NCI-H446 (cell line): ENCODE data around the gene ASPHD2.
"Not testable (repeated sequence)": the region's sequence is repeated elsewhere in the genome, so short reads cannot be mapped to it uniquely, and the experiment has no call there.

Source experiments
- DNase-seq, 2 experiments: peaks; one replicate each; lab custom pipeline; 2025; lab: John Stamatoyannopoulos, UW

The ASPHD2 gene, protein sequence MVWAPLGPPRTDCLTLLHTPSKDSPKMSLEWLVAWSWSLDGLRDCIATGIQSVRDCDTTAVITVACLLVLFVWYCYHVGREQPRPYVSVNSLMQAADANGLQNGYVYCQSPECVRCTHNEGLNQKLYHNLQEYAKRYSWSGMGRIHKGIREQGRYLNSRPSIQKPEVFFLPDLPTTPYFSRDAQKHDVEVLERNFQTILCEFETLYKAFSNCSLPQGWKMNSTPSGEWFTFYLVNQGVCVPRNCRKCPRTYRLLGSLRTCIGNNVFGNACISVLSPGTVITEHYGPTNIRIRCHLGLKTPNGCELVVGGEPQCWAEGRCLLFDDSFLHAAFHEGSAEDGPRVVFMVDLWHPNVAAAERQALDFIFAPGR

DNA sequence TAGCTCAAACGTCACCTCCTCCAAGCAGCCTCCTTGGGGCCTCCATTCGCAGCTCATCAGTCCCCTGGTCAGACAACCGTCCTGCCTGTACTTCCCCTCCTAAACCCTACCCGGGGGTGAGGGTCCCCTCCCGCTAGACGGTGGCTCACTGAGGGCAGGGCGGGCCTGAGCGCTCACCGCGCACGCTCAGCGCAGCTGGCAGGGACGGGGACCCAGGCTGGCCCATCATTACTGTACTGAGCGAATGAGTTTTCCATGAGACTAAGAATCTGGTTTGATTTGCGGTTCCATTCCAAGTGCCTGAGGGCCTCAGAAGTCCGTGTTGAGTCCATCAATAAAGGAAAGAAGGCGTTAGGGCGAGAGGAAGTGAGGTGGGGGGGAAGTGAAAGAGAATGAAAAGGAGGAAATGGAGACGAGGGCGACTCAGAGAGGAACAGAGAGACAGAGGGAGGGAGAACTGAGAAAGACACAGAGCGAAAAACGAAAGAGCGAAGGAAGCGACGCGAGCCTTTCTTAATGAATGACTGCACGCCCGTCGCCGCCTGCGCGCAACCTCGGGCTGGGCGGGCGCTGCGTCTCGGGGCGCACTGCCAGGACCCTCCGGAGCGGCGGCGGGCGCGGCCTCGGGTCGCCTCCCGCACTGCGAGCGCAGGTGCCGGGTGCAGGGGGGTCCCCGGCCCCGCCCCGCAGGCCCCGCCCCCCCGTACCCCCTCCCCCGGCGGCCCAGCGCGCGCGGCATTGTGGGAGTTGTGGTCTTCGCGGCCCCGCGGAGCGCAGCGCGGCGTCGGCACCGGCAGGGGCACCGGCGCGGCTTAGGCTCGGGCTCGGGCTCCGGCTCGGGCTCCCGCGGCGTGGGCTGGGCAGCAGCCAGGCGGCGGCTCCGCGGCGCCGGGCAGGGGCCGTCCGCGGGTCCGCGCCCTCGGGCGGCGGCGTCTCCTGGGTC lies at the start of gene ASPHD2:
TSS of gene ASPHD2 (plus strand) at position 746 of the 943 bp plus-strand sequence. CDS start 4,356 bp downstream, outside the sequence.
- DNase-seq, result peak; percentile 52 to 87

DNA sequence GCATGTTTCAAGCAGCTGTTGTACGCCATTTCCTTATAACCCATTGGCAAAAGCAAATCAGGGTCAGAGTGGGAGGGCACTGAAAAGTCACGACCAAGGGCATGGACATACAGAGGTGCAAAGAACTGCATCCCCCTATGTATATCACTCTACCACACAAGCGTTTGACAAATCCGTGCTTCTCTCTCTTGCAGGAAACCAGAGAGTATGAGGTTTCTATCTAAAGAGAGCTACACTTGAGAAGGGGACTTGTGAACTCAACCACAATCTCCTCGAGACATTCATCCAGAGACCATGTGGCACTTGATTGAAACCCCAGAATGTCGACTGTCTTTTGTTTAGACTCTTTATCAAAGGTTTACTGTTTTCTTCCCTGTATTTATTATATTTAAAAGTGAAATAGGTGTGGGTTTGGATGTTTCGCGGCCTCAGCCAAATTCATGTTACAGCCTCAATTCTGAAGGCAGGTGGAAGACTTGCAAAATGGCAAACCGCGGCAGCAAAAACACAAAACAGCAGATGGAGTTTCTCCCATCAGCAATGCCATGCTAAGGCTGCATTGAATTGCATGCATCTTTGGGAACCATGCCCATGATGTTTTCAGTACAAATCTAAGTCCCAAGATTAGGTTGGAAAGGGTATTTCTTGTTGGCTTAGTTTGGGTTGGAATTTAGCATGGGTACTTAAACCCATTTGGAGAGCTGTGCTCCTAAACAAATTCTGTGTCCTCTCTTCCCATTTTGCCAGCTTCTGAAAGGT lies 48.8 kb upstream of the ASPHD2 start:
- DNase-seq, result no peak

DNA sequence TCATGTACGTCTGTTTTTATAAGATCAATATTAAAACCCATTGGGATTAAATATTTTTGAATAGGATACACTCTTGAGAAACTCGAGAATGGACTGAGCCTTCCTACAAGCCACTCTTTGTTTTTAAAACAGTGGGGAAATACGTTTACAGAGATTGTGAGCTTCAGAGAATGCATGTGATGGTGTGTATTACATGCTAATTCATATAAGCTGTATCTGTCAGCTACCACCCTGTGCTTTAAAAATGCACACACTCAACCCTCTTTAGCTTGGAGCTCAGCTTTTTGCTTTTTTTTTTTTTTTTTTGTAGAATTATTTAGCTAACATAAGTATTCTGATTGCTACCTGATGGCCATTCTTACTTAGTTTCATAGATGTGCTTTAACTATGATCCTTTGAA lies 46.3 kb upstream of the ASPHD2 start:
- DNase-seq, result no peak

DNA sequence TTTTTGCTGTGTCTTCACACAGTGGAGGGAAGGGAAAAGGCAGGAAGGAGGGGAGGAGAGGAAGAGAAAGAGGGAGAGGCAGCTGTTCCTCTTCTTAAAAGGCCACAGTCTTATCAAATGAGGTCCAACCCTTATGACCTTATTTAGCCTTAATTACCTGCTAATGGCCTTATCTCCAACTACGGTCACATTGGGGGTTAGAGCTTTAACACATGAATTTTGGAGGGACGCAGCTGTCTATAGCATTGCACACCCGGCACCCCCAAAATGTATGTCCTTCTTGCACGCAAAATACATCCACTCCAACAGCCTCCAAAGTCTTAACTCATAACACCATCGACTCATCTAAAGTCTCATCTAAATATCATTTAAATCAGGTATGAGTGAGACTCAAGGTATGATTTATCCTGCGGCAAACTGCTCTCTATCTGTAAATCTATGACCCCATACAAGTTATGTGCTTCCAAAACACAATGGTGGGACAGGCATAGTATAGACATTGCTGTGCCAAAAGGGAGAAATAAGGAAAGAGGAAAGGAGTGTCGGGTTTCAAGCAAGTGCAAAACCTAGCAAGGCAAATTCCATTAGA lies 45.0 kb upstream of the ASPHD2 start:
- DNase-seq, result no peak

DNA sequence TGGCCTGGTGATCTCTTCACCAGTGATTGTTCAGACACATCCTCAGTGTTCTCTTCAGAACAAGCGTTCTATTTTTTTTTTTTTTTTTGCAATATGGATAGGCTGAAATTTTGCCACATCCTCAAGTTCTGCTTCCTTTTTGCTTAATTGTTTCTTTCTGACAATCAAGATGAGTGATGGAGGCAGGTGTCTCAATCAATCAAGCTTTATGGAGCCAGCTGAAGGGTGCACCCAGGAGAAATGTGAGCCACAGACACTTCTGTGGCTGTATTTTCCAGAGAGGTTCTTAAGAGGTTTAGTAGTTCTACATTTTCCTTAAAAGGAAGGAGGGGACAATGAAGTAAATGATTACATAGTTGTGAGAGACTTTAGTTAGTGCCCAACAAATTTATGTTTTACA lies 43.9 kb upstream of the ASPHD2 start:
- DNase-seq, result no peak

DNA sequence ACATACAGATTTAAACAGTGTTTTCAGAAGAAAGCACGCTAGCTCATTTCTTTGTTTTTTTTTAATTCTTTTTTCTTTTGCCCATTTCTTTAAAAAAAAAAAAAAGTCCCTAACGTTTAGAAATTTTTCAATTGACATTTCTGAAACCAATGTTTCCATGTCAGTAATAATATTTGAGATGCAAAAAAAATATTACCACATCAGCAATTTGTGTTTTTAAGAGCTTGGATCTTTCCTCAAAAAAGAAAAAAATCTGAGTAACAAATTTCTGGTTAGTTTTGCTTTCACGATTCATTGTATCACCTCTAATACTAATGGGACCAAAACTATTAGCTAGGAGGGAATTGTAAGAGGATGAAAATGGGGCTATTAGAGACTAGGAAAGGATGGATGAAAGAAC lies 39.9 kb upstream of the ASPHD2 start:
- DNase-seq, result no peak

DNA sequence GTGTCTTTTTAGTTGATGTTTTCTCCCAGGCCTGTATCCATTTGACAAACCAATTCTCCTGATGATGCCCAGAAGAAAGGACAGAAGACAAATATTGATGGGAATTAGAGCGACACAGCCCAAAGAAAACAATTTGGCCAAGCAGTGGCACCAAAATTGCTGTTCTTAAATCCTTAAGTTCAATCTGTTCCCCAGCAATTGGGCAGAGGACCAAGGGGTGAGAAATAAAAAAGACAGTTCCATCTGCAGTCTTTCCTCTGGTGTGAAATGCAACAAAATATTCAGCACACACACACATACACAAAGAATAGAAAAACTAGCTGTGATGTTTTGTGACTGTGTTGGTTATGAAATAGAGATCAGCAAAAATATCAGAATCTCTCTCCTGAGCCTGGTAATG lies 38.0 kb upstream of the ASPHD2 start:
- DNase-seq, result no peak

DNA sequence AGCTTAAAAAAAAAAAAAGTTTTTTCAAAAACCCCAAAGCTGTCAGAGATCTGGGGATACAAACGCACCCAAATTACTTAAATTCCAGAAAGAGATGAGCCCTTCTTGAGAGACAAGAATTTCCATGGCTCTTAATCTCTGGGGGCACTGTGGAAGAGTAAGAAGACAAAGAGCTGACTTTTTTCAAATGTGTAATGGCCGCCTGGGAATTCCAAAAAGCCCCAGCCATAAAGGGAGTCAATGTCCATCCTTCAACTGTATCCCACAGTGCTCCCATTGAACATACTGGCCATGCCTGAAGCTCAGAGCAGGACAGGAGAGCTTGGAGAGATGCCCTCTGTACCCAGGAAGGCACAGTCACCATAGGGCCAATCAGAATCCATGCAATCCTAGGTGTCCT lies 37.4 kb upstream of the ASPHD2 start:
- no peak for DNase-seq

DNA sequence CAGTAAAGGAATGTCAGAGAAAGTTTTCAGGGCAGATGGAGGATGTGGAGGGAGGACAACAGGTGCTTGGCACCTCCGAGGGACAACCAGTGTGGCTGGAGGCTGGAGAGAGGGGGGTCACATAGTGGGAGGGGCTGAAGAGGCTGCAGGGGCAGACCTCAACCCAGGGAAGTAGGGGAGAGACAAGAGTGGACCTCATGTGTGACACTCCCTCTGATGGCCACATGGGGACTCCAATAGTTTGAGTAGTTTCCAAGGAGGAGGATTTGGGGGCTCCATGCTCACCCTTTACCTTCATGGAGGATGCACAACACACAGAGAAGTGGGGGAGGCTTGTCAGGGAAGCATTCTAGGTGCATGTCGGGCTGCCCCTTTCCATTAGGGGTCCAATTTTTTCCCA lies 35.1 kb upstream of the ASPHD2 start:
- no peak for DNase-seq

DNA sequence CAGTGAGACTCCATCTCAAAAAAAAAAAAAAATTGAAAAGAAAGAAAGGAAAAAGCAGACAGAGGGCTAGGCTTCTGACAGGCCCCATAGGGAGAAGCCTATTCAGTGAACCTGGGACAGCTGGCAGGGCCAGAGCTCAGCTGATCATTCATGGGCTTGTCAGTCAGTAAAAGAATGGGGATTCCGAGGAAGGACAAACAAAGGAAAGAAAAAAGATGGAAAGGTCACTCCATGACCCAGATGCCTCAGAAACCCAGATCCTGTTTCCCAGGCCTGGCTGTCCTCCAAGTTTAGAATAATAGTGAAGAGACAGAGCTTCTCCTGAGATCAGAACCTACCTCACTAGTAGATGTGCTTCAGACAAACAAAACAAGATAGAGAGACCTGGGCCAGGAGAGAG lies 34.3 kb upstream of the ASPHD2 start:
- no peak for DNase-seq

DNA sequence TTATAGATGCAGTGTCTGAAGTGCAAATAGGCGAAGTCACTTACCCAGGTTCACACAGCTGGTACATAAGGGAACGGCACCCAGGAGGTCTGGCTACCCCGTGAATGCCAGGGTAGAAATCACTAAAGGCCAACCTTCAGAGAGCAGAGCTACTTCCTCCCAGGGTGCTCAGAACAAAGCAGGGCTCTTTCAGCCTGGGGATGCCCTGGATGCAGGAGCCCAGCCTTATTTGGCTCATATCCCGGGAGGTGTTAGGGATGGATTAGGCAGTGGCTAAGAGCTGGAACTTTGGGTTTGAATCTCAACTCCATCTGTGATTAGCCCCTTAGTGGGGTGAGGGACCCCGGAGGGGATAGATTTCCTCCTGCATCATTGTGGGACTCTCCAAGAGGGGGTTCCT lies 33.1 kb upstream of the ASPHD2 start:
- no peak for DNase-seq

DNA sequence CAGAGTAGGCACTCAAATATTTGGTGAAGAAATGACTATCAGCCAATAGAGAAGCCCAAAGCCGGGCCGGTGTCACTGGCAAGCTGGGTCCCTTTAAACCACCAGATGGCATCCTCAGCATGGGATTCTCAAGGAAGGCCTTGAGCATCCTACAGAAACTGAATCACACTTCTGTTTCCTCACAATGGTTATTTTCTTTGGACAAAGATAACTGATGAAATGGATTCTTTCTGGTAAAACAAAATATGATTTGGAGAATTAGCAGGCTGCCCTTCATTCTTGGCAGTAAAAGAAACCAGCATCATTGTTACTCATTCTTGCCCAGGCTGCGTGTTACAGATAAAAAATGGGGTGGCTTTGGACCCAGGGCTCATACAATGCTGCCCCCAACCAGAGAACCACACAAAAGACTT lies 30.3 kb upstream of the ASPHD2 start:
- DNase-seq, result peak in 1 of 2 experiments; percentile 68

DNA sequence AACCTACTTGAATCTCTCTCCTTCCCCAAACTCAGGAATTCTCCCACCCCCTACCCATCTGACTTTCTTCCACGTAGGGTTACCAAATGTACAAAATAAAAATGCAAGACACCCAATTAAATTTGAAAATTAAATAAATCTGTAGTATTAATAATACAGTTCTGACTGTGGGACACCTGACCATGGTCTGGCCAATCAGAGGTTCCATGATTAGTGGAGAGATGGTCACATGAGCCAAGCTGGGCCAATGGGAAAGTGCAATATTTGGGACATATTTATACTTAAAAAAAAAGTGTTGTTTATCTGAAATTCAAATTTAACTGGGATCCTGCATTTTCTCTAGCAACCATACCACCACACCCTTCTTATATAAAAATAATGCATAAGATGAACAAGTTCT lies 29.8 kb upstream of the ASPHD2 start:
- no peak for DNase-seq

DNA sequence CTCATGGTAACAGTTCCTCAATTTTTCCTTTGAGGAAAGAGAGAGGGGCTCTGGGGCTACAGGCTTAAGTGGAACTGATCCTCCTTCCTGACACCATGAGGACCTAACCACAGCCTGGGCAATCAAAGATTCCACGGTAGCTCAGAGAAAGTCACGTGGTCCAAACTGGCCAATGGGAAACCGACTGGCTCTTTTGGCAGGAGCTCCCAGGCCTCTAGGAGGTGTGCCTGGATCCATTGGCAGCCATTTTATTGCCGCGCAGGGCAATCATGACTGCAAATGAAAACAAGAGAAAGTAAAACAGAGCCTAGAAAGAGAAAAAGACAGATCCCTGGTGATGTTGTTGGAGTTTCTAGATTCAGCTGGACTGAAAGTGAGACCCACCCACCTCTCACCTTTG lies 27.3 kb upstream of the ASPHD2 start:
- DNase-seq, result peak in 1 of 2 experiments; percentile 26

DNA sequence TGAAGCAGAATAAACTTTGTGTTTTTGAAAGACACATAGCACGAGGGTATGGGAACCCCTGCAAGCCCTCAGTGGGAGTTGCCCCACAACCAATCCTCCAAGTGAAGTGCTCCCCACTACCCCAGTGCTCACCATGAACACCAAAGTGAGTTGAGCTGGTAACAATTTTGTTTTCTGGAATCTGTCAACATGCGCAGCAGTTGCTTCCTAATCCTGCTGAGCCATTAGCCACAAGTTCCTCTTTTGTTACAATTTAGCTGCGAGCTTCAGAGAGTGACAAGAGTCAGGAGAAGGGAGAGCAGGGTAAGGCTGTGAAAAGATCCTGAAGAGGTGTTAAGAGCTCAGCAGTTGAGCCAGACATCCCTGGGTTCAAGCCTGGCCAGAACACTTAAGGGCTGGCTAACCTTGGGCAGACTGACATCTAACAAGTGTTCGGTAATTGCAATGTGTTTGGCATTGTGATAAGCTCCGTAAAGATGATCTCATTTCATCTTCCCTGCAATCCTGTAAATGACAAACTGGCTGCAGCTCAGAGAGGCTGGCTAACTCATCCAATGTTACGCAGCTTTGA lies 24.1 kb upstream of the ASPHD2 start:
- no peak for DNase-seq

DNA sequence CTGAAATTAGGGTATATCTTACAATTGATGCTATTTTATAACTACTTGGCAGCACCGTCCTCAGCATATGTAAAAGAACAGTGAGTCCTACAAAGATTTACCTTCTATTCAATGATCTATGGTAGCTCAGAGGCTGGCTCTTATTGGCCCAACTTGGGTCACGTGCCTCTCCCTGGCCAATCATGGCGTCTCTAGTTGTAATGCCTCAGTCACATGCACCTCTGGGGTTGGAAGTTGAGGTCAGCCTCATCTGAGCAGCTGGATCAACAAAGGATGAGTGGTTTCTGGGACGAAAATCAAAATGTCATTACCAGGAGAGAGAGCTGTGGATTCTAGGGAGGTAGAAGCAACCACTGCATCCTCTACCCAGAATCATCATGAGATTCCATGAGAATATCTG lies 22.9 kb upstream of the ASPHD2 start:
- DNase-seq, result peak; percentile 38 to 39

DNA sequence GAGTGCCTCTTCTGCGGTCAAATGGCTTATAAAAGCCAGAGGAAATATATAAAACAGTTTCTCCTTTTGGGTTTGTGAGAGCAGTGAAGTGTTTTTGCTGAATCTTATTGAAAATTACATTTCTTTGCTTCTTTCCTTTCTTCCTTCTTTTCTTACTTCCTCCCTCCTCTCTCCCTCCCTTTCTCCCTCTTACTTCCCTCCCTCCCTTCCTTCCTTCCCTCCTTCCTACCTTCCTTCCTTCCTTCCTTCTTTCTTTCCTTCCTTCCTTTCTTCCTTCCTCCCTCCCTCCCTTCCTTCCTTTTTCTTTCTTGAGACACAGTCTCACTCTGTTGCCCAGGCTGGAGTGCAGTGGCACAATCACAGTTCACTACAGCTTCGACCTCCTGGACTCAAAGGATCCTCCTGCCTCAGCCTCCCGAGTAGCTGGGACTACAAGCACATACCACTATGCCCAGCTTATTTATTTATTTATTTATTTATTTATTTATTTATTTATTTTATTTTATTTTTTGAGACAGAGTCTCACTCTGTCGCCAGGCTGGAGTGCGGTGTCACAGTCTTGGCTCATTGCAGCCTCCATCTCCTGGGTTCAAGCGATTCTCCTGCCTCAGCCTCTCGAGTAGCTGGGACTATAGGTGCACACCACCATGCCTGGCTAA lies 20.4 kb upstream of the ASPHD2 start:
- not testable (repeated sequence) for DNase-seq

DNA sequence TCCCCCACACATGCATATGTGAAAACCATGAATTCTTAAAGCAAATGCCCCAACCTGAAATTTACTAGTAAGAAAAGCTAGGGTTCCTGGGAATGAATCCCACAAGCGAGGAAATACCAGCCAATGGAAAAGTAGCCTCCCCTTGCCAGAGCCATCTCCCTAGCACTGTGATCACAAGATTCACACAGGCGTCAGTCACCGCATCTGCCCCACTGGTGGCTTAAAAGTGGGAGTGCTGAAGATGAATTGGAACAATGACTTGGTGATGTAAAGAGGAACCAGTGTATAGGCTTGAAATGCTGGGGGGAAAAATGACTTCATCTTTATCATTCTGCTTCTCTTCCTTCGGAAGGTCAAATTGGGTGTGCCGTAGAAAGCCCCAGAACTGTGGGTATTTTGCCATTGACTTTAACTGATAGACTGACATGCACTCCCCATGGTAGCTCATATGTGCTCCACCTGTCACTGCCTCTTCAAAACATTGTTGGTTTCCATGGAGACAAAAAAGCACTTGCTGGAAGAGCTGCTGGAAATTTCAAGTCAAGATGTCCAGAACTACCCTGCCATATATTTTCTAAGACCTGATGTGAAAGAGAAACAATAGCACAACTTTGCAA lies 19.2 kb upstream of the ASPHD2 start:
- no peak for DNase-seq

DNA sequence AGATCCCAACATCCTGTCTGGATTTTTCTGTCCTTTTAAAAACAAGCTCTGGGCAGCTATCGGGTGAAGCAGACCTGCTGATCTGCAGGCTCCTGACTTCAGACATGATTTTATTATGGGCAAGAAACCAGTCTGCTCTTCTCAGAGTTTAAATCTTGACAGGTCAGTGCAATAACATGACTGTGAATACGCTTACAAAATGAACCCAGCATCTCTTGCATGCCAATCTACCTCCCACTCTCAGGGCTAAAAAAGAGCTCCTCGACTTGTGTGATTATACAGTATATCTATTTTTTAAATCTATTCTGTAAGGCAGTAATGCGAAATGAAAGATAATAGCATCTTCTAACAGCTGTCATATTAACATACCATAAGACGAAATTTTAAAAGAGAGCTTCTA lies 18.7 kb upstream of the ASPHD2 start:
- no peak for DNase-seq

DNA sequence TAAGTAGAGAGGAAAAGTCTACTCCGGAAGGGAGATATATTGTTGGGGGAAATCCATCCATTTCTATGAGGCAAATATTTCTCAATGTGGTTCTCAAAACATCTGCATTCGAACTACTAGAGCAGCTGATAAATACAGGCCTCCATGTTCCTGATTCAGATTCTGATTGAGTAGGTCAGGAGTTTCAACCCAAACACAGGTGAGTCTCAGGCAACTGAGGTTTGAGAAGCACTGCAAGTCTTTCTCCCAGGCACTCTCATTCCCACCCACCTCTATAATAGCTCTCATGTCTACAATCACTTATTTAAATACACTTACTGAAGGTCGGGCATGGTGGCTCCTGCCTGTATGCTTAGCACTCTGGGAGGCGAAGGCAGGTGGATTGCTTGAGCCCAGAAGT lies 14.7 kb upstream of the ASPHD2 start:
- no peak for DNase-seq

DNA sequence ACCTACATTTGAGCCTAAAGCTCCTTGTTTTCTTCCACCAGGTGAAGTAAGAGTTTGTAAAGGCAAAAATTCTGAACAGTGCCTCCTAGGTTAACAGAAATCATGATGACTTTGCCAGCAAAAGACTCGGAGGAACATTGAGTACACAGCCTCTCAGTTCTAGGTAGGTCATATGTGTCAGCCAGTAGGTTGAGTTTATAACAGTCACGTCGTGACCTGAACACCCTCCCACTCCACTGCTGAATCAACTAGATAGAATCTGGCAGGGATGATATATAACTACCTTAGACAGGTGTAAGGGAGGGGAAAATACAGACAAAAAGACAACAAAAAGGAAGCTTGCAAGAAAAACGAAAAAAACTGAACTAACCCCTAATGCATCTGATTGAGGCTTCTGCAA lies 12.8 kb upstream of the ASPHD2 start:
- DNase-seq, result no peak
